ENCODE measurements around the gene KLHDC2. TPM values are rescaled to one million over a fixed set of nuclear protein-coding genes. Genes with fewer than 3 reads are reported as not detected.
A peak's percentile ranks its signal among the peaks of the same experiment; 100 is the strongest.
"Not testable (repeated sequence)": the region's sequence is repeated elsewhere in the genome, so short reads cannot be mapped to it uniquely, and the experiment has no call there.

KLHDC2 gene
- polyA plus RNA-seq, 2 of the 4 experiments (the other 2 are of a cell fraction) = 46.4 to 83.7 TPM

DNA sequence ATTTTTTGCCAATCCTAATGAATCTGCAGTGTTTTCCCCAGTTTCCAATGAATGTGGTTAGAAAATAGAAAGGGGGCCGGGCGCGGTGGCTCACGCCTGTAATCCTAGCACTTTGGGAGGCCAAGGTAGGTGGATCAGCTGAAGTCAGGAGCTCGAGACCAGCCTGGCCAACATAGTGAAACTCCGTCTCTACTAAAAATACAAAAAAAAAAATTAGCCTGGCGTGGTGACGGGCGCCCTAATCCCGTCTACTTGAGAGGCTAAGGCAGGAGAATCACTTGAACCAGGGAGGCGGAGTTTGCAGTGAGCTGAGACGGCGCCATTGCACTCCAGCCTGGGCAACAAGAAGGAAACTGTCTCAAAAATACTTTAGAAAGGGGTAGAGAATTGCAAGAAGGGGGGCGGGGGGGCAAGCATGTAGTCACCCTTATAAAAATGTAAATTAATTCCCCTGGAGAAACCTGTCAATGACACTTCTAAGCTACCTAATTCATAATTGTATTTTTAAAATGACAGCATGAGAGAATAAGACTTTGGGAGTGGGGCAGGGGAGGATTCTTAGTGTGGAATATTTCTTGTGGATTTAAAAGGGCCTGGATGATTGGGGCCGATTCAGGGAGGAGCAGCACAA is 1.7 kb downstream of the KLHDC2 start:
- no peak for TF ChIP-seq MAFK (IDR thresholded peaks at IDR 0.05; ENCODE audit: partially characterized antibody)
- TF ChIP-seq, protein P1, sequence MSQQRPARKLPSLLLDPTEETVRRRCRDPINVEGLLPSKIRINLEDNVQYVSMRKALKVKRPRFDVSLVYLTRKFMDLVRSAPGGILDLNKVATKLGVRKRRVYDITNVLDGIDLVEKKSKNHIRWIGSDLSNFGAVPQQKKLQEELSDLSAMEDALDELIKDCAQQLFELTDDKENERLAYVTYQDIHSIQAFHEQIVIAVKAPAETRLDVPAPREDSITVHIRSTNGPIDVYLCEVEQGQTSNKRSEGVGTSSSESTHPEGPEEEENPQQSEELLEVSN (IDR thresholded peaks at IDR 0.05; ENCODE audit: borderline replicate concordance, low read depth) = no peak
- TF ChIP-seq, protein P2, sequence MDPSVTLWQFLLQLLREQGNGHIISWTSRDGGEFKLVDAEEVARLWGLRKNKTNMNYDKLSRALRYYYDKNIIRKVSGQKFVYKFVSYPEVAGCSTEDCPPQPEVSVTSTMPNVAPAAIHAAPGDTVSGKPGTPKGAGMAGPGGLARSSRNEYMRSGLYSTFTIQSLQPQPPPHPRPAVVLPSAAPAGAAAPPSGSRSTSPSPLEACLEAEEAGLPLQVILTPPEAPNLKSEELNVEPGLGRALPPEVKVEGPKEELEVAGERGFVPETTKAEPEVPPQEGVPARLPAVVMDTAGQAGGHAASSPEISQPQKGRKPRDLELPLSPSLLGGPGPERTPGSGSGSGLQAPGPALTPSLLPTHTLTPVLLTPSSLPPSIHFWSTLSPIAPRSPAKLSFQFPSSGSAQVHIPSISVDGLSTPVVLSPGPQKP (IDR thresholded peaks at IDR 0.05; ENCODE audit: low read depth, low read length) = no peak
- no peak for TF ChIP-seq FOSL2 (IDR thresholded peaks at IDR 0.05)
- TF ChIP-seq FOSL2 (CRISPR knock-in tag; IDR thresholded peaks at IDR 0.05) = no peak
- TF ChIP-seq BHLHE40 (IDR thresholded peaks at IDR 0.05; ENCODE audit: low read depth, low read length) = no peak
- no peak for TF ChIP-seq ZNF302 (CRISPR knock-in tag; IDR thresholded peaks at IDR 0.05)
- TF ChIP-seq, protein P3, sequence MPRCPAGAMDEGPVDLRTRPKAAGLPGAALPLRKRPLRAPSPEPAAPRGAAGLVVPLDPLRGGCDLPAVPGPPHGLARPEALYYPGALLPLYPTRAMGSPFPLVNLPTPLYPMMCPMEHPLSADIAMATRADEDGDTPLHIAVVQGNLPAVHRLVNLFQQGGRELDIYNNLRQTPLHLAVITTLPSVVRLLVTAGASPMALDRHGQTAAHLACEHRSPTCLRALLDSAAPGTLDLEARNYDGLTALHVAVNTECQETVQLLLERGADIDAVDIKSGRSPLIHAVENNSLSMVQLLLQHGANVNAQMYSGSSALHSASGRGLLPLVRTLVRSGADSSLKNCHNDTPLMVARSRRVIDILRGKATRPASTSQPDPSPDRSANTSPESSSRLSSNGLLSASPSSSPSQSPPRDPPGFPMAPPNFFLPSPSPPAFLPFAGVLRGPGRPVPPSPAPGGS (IDR thresholded peaks at IDR 0.05) = no peak
- no peak for TF ChIP-seq EP300 (IDR thresholded peaks at IDR 0.05)
- TF ChIP-seq JUN (IDR thresholded peaks at IDR 0.05) = no peak
- TF ChIP-seq POLR2AphosphoS2 (conservative IDR thresholded peaks at IDR 0.05; ENCODE audit: low read length) = no peak
- no peak for TF ChIP-seq EHMT2 (IDR thresholded peaks at IDR 0.05; ENCODE audit: low read depth)
- no peak for TF ChIP-seq GATA3 (IDR thresholded peaks at IDR 0.05; ENCODE audit: borderline replicate concordance)
- no peak for TF ChIP-seq ESRRA (IDR thresholded peaks at IDR 0.05; ENCODE audit: borderline replicate concordance, low read length)
- TF ChIP-seq CHD2 (IDR thresholded peaks at IDR 0.05; ENCODE audit: low read length, partially characterized antibody) = no peak
- no peak for TF ChIP-seq CBX2 (IDR thresholded peaks at IDR 0.05; ENCODE audit: borderline replicate concordance, low read depth)
- TF ChIP-seq TFCP2L1 (CRISPR knock-in tag; IDR thresholded peaks at IDR 0.05) = no peak
- peak overlapping the region; percentile 94 to 96 for H3K27ac ChIP-seq
- WGBS (ENCODE audit: missing lambda C conversion rate) = 14% methylated on average over 15 of the region's 15 CpGs
- CTCF ChIA-PET = interaction anchor here (2.2 to 6.3 kb wide), 4 partner anchors 11 to 135 kb away, joined by 5 to 38 read pairs (median 12); partner anchors contain the start of gene DNAAF2
- peak in 1 of 2 experiments; percentile 14 for DNase-seq (ENCODE audit: low read depth in 1 of 2, low spot score in 1 of 2)
- peak overlapping the region; percentile 93 for H3K4me3 ChIP-seq
- H3K4me2 ChIP-seq = peak overlapping the region; percentile 99
- peak in 1 of 2 experiments; percentile 11; a peak in 3 of 6 replicates for ATAC-seq
- POLR2A ChIA-PET = interaction anchor here (1.3 to 2.9 kb wide), 6 partner anchors 10 to 149 kb away, joined by 3 to 39 read pairs (median 6); partner anchors contain the start of genes DNAAF2, KLHDC1, MGAT2 and NEMF
- no peak for FAIRE-seq
- H3K4me1 ChIP-seq = peaks cover 33% of the 10 kb centered on the region
- H3K9me3 ChIP-seq = no peaks in the 10 kb centered on the region

DNA sequence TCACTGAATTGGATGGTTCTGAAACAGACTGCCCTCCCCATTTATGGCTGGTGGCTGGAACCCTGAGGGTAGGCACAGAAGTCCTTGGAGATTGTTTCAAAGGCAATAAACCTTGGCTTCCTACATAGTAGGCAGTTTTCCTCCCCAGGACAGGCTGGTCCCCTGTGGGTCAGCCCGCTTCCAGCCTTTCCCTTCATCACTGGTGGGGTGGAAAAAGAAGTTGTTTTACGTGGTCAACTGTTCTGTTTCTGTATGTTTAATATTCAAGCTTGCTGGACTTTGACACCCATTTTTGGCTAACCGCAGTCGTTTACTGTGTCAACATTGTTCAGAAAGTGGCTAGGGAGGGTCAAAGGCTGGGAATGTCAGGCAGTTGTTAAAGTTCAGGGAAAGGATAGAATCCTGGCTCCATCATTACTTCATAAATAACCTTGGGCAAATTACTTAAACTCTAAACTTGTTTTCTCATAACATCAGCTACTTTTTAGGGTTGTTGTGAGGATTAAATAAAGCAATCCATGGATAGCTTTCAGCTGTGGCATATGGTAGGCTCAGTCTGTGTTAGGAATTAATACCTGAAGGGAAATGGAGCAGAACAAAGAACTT is 2.4 kb downstream of the KLHDC2 start:
- ATAC-seq = peak in 1 of 2 experiments; percentile 22; a peak in 3 of 6 replicates
- TF ChIP-seq FOSB (CRISPR knock-in tag; IDR thresholded peaks at IDR 0.05) (0 out of 2 replicates have a peak, but pooled peaks have one; percentile 21), ESRRA (IDR thresholded peaks at IDR 0.05; ENCODE audit: borderline replicate concordance, low read length) (no peak), MAZ (IDR thresholded peaks at IDR 0.05; ENCODE audit: borderline replicate concordance, low read depth, low read length) (no peak), RARB (CRISPR knock-in tag; IDR thresholded peaks at IDR 0.05) (peak; percentile 53; the same call in 1 of the 2 replicates)
- TF ChIP-seq, protein P4, sequence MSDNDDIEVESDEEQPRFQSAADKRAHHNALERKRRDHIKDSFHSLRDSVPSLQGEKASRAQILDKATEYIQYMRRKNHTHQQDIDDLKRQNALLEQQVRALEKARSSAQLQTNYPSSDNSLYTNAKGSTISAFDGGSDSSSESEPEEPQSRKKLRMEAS (IDR thresholded peaks at IDR 0.05) = peak; percentile 42; the same call in 1 of the 2 replicates
- TF ChIP-seq, protein P3 (IDR thresholded peaks at IDR 0.05) = no peak
- Histone ChIP-seq H3K4me3 (peak overlapping the region; percentile 93), H3K9me3 (no peaks in the 10 kb centered on the region), H3K4me2 (peak overlapping the region; percentile 99), H3K27ac (peak overlapping the region; percentile 94 to 96), H3K4me1 (peaks cover 33% of the 10 kb centered on the region)
- WGBS (ENCODE audit: missing lambda C conversion rate) = 4% methylated on average over 4 of the region's 4 CpGs
- no peak for FAIRE-seq
- DNase-seq (ENCODE audit: low read depth in 1 of 2, low spot score in 1 of 2) = peak in 1 of 2 experiments; percentile 70
- ChIA-PET CTCF (interaction anchor here (1.2 to 6.3 kb wide), 4 partner anchors 11 to 136 kb away, joined by 3 to 38 read pairs (median 12); partner anchors contain the start of gene DNAAF2), POLR2A (interaction anchor here (1.3 to 1.8 kb wide), 3 partner anchors 82 to 136 kb away, joined by 3 to 8 read pairs (median 5); partner anchors contain the start of genes DNAAF2, NEMF and POLE2)

DNA sequence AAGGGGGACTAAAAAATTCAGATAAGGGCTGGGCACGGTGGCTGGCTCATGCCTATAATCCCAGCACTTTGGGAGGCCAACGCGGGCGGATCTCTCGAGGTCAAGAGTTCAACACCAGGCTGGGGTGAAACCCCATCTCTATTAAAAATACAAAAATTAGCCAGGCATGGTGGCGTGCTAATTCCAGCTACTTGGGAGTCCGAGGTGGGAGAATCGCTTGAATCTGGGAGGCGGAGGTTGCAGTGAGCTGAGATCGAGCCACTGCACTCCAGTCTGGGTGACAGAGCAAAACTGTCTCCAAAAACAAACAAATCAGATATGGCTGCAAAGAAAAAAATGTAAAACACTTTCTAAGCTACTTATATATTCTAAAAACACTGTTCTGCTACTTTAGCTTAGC is 3.7 kb downstream of the KLHDC2 start:
- POLR2A ChIA-PET = interaction anchor here (0.8 to 1.6 kb wide), 2 partner anchors 137 to 151 kb away, joined by 3 to 5 read pairs; partner anchors contain the start of genes DNAAF2 and RPL36AL
- CTCF ChIA-PET = not testable (repeated sequence)

More for the DNA sequence above, 3.7 kb downstream of the KLHDC2 start:
- WGBS (ENCODE audit: missing lambda C conversion rate) = 67% methylated on average over 10 of the region's 10 CpGs
- not testable (repeated sequence) for ATAC-seq; FAIRE-seq; H3K4me3 ChIP-seq; H3K9me3 ChIP-seq; DNase-seq (ENCODE audit: low read depth in 1 of 2, low spot score in 1 of 2)
- Histone ChIP-seq H3K4me1 (peaks cover 30% of the 10 kb centered on the region), H3K27ac (peak overlapping the region in 1 of 2 experiments; percentile 96; a peak in 3 of 6 replicates), H3K4me2 (peak overlapping the region; percentile 99)

Measured in A549 (cell line).